K562 (cell line): ENCODE results near the gene PRKG1.

ENCODE experiments used
- ATF4 ChIP-seq: fragments of 450-650 bp; formaldehyde crosslinking; IDR thresholded peaks from 2 replicates; pipeline ENCODE4 v1.4.0; 2022; ENCODE audit warnings: mild to moderate bottlenecking, moderate library complexity
- CEBPB ChIP-seq: fragments of 450-650 bp; IDR thresholded peaks from 2 replicates; pipeline ENCODE4 v1.6.1; 2016; ENCODE audit warnings: missing genetic modification characterization, missing compliant biosample characterization
- CHD2 ChIP-seq: IDR thresholded peaks from 2 replicates; pipeline ENCODE4 v1.6.1; 2011; ENCODE audit warnings: low read depth, low read length
- KAT7 ChIP-seq: sonication (generic); formaldehyde crosslinking; IDR thresholded peaks from 2 replicates; pipeline ENCODE4 v1.8.0; 2022; ENCODE audit warnings: missing genetic modification reagents, mild to moderate bottlenecking, borderline replicate concordance
- NFYB ChIP-seq: IDR thresholded peaks from 2 replicates; pipeline ENCODE4 v1.6.1; 2011; ENCODE audit warnings: mild to moderate bottlenecking, moderate library complexity; ENCODE audit not compliant: insufficient read length; ENCODE audit errors: extremely low read depth
- XRCC5 ChIP-seq: fragments of 200-400 bp; formaldehyde crosslinking; IDR thresholded peaks from 2 replicates; pipeline ENCODE4 v1.6.1; 2017; ENCODE audit warnings: low read depth, mild to moderate bottlenecking, low read length
- TF ChIP-seq, protein P1 (sequence below), 3 experiments: IDR thresholded peaks in 2 of 3; conservative IDR thresholded peaks in 1 of 3; 2 replicates each; pipeline ENCODE4 v1.5.1; 2011 to 2012; ENCODE audit warnings: low read length in 3 of 3, mild to moderate bottlenecking in 3 of 3, control low read depth in 2 of 3, improper control_type of control experiment in 1 of 3, inconsistent platforms in 1 of 3, low read depth in 1 of 3, mixed read lengths in 1 of 3, moderate library complexity in 1 of 3; ENCODE audit not compliant: insufficient read depth in 2 of 3
- TF ChIP-seq, protein P2 (sequence below), 2 experiments: fragments of 450-650 bp; formaldehyde crosslinking in 1 of 2; IDR thresholded peaks; 2 replicates each; pipeline versions ENCODE4 v1.4.0 to v1.6.1; 2014 to 2020; ENCODE audit warnings: mild to moderate bottlenecking in 2 of 2, borderline replicate concordance in 1 of 2, low read depth in 1 of 2

DNA sequence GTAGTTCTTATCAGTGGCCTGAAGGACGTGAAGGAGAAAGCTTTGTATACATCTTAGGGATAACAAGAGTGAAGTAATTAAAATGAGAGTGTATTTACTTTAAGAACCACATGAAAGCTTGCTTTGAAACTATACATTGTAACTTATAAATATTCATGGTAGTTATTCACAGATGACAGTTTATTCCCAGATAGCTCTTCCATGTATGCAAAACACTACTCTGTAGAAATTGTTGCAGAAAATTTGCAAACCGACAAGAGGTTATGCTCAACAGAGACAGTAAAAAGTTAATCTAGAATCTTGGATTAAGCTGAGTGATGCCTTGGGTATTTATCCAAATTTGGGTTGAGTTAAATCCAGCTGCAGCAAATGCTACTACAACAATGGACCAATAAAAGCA lies 301.5 kb downstream of the PRKG1 start:
- TF ChIP-seq, protein P1, sequence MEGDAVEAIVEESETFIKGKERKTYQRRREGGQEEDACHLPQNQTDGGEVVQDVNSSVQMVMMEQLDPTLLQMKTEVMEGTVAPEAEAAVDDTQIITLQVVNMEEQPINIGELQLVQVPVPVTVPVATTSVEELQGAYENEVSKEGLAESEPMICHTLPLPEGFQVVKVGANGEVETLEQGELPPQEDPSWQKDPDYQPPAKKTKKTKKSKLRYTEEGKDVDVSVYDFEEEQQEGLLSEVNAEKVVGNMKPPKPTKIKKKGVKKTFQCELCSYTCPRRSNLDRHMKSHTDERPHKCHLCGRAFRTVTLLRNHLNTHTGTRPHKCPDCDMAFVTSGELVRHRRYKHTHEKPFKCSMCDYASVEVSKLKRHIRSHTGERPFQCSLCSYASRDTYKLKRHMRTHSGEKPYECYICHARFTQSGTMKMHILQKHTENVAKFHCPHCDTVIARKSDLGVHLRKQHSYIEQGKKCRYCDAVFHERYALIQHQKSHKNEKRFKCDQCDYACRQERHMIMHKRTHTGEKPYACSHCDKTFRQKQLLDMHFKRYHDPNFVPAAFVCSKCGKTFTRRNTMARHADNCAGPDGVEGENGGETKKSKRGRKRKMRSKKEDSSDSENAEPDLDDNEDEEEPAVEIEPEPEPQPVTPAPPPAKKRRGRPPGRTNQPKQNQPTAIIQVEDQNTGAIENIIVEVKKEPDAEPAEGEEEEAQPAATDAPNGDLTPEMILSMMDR (IDR thresholded peaks at IDR 0.05 in 2 of 3, conservative IDR thresholded peaks at IDR 0.05 in 1 of 3; ENCODE audit: insufficient read depth in 2 of 3, low read depth in 1 of 3, low read length in 3 of 3) = no peak
- no peak for TF ChIP-seq KAT7 (CRISPR knock-in tag)
- TF ChIP-seq ATF4 (CRISPR knock-in tag) = no peak
- no peak for TF ChIP-seq NFYB
- TF ChIP-seq CEBPB (tag) = no peak
- no peak for TF ChIP-seq CHD2
- no peak for TF ChIP-seq XRCC5
- TF ChIP-seq, protein P2, sequence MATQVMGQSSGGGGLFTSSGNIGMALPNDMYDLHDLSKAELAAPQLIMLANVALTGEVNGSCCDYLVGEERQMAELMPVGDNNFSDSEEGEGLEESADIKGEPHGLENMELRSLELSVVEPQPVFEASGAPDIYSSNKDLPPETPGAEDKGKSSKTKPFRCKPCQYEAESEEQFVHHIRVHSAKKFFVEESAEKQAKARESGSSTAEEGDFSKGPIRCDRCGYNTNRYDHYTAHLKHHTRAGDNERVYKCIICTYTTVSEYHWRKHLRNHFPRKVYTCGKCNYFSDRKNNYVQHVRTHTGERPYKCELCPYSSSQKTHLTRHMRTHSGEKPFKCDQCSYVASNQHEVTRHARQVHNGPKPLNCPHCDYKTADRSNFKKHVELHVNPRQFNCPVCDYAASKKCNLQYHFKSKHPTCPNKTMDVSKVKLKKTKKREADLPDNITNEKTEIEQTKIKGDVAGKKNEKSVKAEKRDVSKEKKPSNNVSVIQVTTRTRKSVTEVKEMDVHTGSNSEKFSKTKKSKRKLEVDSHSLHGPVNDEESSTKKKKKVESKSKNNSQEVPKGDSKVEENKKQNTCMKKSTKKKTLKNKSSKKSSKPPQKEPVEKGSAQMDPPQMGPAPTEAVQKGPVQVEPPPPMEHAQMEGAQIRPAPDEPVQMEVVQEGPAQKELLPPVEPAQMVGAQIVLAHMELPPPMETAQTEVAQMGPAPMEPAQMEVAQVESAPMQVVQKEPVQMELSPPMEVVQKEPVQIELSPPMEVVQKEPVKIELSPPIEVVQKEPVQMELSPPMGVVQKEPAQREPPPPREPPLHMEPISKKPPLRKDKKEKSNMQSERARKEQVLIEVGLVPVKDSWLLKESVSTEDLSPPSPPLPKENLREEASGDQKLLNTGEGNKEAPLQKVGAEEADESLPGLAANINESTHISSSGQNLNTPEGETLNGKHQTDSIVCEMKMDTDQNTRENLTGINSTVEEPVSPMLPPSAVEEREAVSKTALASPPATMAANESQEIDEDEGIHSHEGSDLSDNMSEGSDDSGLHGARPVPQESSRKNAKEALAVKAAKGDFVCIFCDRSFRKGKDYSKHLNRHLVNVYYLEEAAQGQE (IDR thresholded peaks at IDR 0.05; ENCODE audit: borderline replicate concordance) = no peak
- TF ChIP-seq, protein P2 (CRISPR knock-in tag; IDR thresholded peaks at IDR 0.05; ENCODE audit: low read depth) = no peak
